ENCODE results near the gene NSUN6.

The NSUN6 gene, protein sequence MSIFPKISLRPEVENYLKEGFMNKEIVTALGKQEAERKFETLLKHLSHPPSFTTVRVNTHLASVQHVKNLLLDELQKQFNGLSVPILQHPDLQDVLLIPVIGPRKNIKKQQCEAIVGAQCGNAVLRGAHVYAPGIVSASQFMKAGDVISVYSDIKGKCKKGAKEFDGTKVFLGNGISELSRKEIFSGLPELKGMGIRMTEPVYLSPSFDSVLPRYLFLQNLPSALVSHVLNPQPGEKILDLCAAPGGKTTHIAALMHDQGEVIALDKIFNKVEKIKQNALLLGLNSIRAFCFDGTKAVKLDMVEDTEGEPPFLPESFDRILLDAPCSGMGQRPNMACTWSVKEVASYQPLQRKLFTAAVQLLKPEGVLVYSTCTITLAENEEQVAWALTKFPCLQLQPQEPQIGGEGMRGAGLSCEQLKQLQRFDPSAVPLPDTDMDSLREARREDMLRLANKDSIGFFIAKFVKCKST

DNA sequence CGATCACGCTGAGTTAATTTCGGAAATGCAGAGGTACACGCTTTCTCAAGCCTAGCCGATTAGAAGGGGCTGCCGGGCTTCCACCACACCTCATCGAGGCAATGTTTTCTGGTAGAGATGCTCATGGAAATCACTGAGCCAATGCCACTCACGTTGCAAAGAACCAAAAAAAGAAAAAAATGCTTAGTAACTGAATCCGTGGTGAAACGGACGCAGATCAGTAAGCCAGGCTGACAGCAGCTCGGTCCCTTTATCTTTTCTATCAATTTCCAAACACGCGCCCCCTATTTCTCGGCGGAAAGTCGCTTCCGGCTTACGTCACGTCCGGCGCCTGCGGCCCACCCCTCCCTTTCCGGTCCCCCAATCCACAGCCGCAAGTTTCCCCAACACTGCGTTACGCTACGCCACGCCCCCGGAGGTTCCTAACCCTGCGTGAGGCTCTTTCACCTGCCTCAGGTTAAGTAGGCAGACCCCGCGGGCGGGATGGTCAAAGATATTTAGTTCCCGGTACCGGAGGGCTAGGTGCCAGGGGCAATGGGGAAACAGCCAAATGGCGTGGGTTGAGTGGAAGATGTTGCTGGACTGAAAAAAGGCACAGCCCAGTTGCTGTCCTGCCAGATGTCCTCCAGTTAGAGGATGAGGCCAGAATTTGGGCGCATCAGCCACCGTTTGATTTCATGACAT lies at the start of gene NSUN6:
Gene NSUN6 (minus strand): TSS at position 264 of the 684 bp plus-strand sequence. CDS start 384 bp downstream, outside the sequence.
- Histone ChIP-seq H3K9me3 (ENCODE audit: insufficient read depth, low read length, severe bottlenecking) (no peaks in the 10 kb centered on the region), H3K4me2 (ENCODE audit: insufficient read depth, low read length) (peak within 1 kb of the TSS; percentile 79), H3K79me2 (ENCODE audit: insufficient read depth, low read length) (peaks cover 37% of the 10 kb centered on the region), H3K27me3 (ENCODE audit: insufficient read depth, low read length, poor library complexity) (no peaks in the 10 kb centered on the region), H3K9ac (ENCODE audit: low read depth, low read length) (peak within 1 kb of the TSS; percentile 66), H3K4me3 (ENCODE audit: low read depth in 1 of 2, low read length in 2 of 2) (peak within 1 kb of the TSS; percentile 74 to 91), H3K4me1 (ENCODE audit: insufficient read depth, low read length) (peaks cover 42% of the 10 kb centered on the region), H4K20me1 (ENCODE audit: insufficient read depth, low read length) (no peaks in the 10 kb centered on the region), H3K27ac (ENCODE audit: low read length) (peak within 1 kb of the TSS; percentile 79), H3K36me3 (ENCODE audit: insufficient read depth, low read length) (peaks cover 16% of the 10 kb centered on the region), H2AFZ (ENCODE audit: low read depth, low read length) (peak within 1 kb of the TSS; percentile 96)
- TF ChIP-seq, protein P1, sequence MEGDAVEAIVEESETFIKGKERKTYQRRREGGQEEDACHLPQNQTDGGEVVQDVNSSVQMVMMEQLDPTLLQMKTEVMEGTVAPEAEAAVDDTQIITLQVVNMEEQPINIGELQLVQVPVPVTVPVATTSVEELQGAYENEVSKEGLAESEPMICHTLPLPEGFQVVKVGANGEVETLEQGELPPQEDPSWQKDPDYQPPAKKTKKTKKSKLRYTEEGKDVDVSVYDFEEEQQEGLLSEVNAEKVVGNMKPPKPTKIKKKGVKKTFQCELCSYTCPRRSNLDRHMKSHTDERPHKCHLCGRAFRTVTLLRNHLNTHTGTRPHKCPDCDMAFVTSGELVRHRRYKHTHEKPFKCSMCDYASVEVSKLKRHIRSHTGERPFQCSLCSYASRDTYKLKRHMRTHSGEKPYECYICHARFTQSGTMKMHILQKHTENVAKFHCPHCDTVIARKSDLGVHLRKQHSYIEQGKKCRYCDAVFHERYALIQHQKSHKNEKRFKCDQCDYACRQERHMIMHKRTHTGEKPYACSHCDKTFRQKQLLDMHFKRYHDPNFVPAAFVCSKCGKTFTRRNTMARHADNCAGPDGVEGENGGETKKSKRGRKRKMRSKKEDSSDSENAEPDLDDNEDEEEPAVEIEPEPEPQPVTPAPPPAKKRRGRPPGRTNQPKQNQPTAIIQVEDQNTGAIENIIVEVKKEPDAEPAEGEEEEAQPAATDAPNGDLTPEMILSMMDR (IDR thresholded peaks at IDR 0.05; ENCODE audit: borderline replicate concordance, extremely low read depth, low read length, poor library complexity, severe bottlenecking), result peak; percentile 6
- no peak for TF ChIP-seq EZH2 (IDR thresholded peaks at IDR 0.05; ENCODE audit: borderline replicate concordance, low read depth, low read length, severe bottlenecking)
- ATAC-seq (ENCODE audit: insufficient read depth, low read depth) (peak; percentile 91), DNase-seq (peak; percentile 91)

DNA sequence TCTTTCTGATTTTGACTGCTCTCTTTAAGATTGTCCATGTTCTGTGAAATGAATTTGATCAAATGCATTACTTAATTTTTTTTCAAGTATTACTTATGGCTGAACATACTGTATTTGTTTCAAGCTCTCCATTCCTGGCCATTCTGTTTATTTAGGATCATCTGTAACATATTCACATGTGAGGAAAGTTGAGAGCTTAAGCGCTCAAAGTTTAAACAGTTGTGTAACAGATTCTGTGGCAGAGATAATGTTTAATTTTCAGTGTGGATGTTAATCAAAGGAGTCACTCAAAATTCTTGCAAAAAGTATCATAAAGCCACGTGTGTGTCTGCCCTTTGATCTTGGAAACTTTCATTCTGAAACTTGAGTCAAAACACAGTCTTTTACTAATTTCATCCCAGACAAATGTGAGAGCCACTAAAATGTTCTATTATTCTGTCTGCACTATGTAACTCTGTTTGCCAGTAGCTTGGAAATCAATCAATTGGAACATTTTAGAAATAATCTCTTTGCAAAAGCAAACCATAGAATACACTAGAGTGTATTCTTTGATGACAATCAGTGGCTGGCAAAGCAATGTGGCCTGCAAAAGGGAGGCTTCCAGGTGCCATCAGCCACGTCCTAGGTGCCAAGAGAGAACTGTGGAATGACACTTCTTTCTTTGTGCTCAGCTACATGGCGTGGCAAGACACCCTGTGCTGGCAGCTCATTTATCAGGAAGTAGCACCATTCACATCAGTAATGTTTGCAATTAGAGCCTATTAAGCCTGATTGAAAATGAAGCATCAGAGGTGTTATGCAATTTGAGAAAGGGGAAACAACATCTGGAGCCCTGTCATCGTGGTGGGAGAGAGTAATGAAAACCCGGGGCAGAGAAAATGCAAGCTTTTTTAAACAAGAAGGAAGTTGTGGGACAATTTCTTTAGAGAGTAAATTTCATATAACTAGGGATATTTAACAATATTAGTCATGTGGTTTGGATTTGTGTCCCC lies 48.8 kb upstream of the NSUN6 start:
- Histone ChIP-seq H3K79me2 (ENCODE audit: insufficient read depth, low read length) (no peaks in the 10 kb centered on the region), H3K36me3 (ENCODE audit: insufficient read depth, low read length) (no peaks in the 10 kb centered on the region), H3K4me1 (ENCODE audit: insufficient read depth, low read length) (no peaks in the 10 kb centered on the region), H2AFZ (ENCODE audit: low read depth, low read length) (no peak overlapping the region), H3K4me2 (ENCODE audit: insufficient read depth, low read length) (no peak overlapping the region), H3K9ac (ENCODE audit: low read depth, low read length) (no peak overlapping the region), H4K20me1 (ENCODE audit: insufficient read depth, low read length) (no peaks in the 10 kb centered on the region), H3K4me3 (ENCODE audit: low read depth in 1 of 2, low read length in 2 of 2) (no peak overlapping the region), H3K9me3 (ENCODE audit: insufficient read depth, low read length, severe bottlenecking) (no peaks in the 10 kb centered on the region), H3K27me3 (ENCODE audit: insufficient read depth, low read length, poor library complexity) (no peaks in the 10 kb centered on the region), H3K27ac (ENCODE audit: low read length) (no peak overlapping the region)
- TF ChIP-seq, protein P1 (IDR thresholded peaks at IDR 0.05; ENCODE audit: borderline replicate concordance, extremely low read depth, low read length, poor library complexity, severe bottlenecking), result no peak
- TF ChIP-seq EZH2 (IDR thresholded peaks at IDR 0.05; ENCODE audit: borderline replicate concordance, low read depth, low read length, severe bottlenecking), result no peak
- ATAC-seq (ENCODE audit: insufficient read depth, low read depth), result no peak
- no peak for DNase-seq

DNA sequence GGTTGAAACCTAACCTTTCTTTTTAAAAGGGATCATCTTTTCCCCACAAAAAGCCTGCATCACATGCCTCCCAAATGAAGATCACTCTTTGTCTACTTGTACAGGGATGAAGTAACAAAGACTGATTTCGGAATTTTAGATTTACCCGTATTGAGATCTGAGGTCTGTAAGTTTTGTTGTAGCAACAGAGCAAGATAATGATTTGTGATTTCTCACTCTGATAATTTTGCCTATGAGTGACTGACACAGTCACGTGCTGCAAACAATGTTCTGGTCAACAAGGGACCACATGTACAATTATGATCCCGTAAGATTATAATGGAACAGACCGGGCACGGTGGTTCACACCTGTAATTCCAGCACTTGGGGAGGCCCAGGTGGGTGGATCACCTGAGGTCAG lies 39.2 kb upstream of the NSUN6 start:
- H3K27me3 ChIP-seq (ENCODE audit: insufficient read depth, low read length, poor library complexity), result peaks cover 4% of the 10 kb centered on the region

More for the DNA sequence above, 39.2 kb upstream of the NSUN6 start:
- Histone ChIP-seq H2AFZ (ENCODE audit: low read depth, low read length) (no peak overlapping the region), H3K9ac (ENCODE audit: low read depth, low read length) (no peak overlapping the region), H3K4me2 (ENCODE audit: insufficient read depth, low read length) (no peak overlapping the region), H3K27ac (ENCODE audit: low read length) (no peak overlapping the region), H3K4me3 (ENCODE audit: low read depth in 1 of 2, low read length in 2 of 2) (no peak overlapping the region), H3K36me3 (ENCODE audit: insufficient read depth, low read length) (no peaks in the 10 kb centered on the region), H3K4me1 (ENCODE audit: insufficient read depth, low read length) (no peaks in the 10 kb centered on the region), H3K9me3 (ENCODE audit: insufficient read depth, low read length, severe bottlenecking) (no peaks in the 10 kb centered on the region), H3K79me2 (ENCODE audit: insufficient read depth, low read length) (no peaks in the 10 kb centered on the region), H4K20me1 (ENCODE audit: insufficient read depth, low read length) (no peaks in the 10 kb centered on the region)
- TF ChIP-seq EZH2 (IDR thresholded peaks at IDR 0.05; ENCODE audit: borderline replicate concordance, low read depth, low read length, severe bottlenecking), result no peak
- TF ChIP-seq, protein P1 (IDR thresholded peaks at IDR 0.05; ENCODE audit: borderline replicate concordance, extremely low read depth, low read length, poor library complexity, severe bottlenecking), result no peak
- no peak for DNase-seq
- ATAC-seq (ENCODE audit: insufficient read depth, low read depth), result no peak

Data from DND-41 (cell line).